Measurements from ENCODE around the gene FAR1.

FAR1 gene

GRCh38 chr11:13674799-13675509 is 6.5 kb downstream of the FAR1 start:
- Histone ChIP-seq H3K9ac (ENCODE audit: low read length) (no peak overlapping the region), H3K27me3 (ENCODE audit: control insufficient read depth, insufficient read depth, low read length) (no peaks in the 10 kb centered on the region), H3K9me3 (ENCODE audit: control insufficient read depth, low read depth, low read length) (no peaks in the 10 kb centered on the region), H3K27ac (ENCODE audit: low read length) (no peak overlapping the region), H3K36me3 (ENCODE audit: control insufficient read depth, low read depth, low read length) (no peaks in the 10 kb centered on the region), H3K4me3 (ENCODE audit: low read length) (no peak overlapping the region), H3K4me1 (ENCODE audit: control insufficient read depth, low read depth, low read length) (peaks cover 23% of the 10 kb centered on the region)

- Histone ChIP-seq H3K27ac (ENCODE audit: low read length) (no peak overlapping the region), H3K4me3 (ENCODE audit: low read length) (no peak overlapping the region), H3K9ac (ENCODE audit: low read length) (no peak overlapping the region), H3K27me3 (ENCODE audit: control insufficient read depth, insufficient read depth, low read length) (no peaks in the 10 kb centered on the region), H3K9me3 (ENCODE audit: control insufficient read depth, low read depth, low read length) (no peaks in the 10 kb centered on the region), H3K4me1 (ENCODE audit: control insufficient read depth, low read depth, low read length) (peaks cover 27% of the 10 kb centered on the region), H3K36me3 (ENCODE audit: control insufficient read depth, low read depth, low read length) (no peaks in the 10 kb centered on the region)
Observed at GRCh38 chr11:13676576-13676975, 8.1 kb downstream of the FAR1 start.

GRCh38 chr11:13679768-13680167 is 11.3 kb downstream of the FAR1 start:
- no peak overlapping the region for H3K27ac ChIP-seq (ENCODE audit: low read length)
- H3K36me3 ChIP-seq (ENCODE audit: control insufficient read depth, low read depth, low read length), result no peaks in the 10 kb centered on the region
- no peaks in the 10 kb centered on the region for H3K27me3 ChIP-seq (ENCODE audit: control insufficient read depth, insufficient read depth, low read length)
- no peak overlapping the region for H3K9ac ChIP-seq (ENCODE audit: low read length)
- peaks cover 29% of the 10 kb centered on the region for H3K4me1 ChIP-seq (ENCODE audit: control insufficient read depth, low read depth, low read length)
- no peak overlapping the region for H3K4me3 ChIP-seq (ENCODE audit: low read length)
- H3K9me3 ChIP-seq (ENCODE audit: control insufficient read depth, low read depth, low read length), result no peaks in the 10 kb centered on the region

- Histone ChIP-seq H3K36me3 (ENCODE audit: control insufficient read depth, low read depth, low read length) (no peaks in the 10 kb centered on the region), H3K4me1 (ENCODE audit: control insufficient read depth, low read depth, low read length) (peaks cover 39% of the 10 kb centered on the region), H3K9me3 (ENCODE audit: control insufficient read depth, low read depth, low read length) (no peaks in the 10 kb centered on the region), H3K27ac (ENCODE audit: low read length) (no peak overlapping the region), H3K9ac (ENCODE audit: low read length) (no peak overlapping the region), H3K27me3 (ENCODE audit: control insufficient read depth, insufficient read depth, low read length) (no peaks in the 10 kb centered on the region), H3K4me3 (ENCODE audit: low read length) (no peak overlapping the region)
Observed at GRCh38 chr11:13680501-13681264, 12.2 kb downstream of the FAR1 start.

- peaks cover 45% of the 10 kb centered on the region for H3K4me1 ChIP-seq (ENCODE audit: control insufficient read depth, low read depth, low read length)
- no peaks in the 10 kb centered on the region for H3K36me3 ChIP-seq (ENCODE audit: control insufficient read depth, low read depth, low read length)
- H3K9me3 ChIP-seq (ENCODE audit: control insufficient read depth, low read depth, low read length), result no peaks in the 10 kb centered on the region
- no peak overlapping the region for H3K9ac ChIP-seq (ENCODE audit: low read length)
- no peak overlapping the region for H3K4me3 ChIP-seq (ENCODE audit: low read length)
- no peak overlapping the region for H3K27ac ChIP-seq (ENCODE audit: low read length)
- H3K27me3 ChIP-seq (ENCODE audit: control insufficient read depth, insufficient read depth, low read length), result no peaks in the 10 kb centered on the region
Observed at GRCh38 chr11:13681446-13681845, 13.0 kb downstream of the FAR1 start.

- no peak overlapping the region for H3K27ac ChIP-seq (ENCODE audit: low read length)
- no peaks in the 10 kb centered on the region for H3K36me3 ChIP-seq (ENCODE audit: control insufficient read depth, low read depth, low read length)
- no peak overlapping the region for H3K4me3 ChIP-seq (ENCODE audit: low read length)
- no peaks in the 10 kb centered on the region for H3K9me3 ChIP-seq (ENCODE audit: control insufficient read depth, low read depth, low read length)
- no peak overlapping the region for H3K9ac ChIP-seq (ENCODE audit: low read length)
- H3K27me3 ChIP-seq (ENCODE audit: control insufficient read depth, insufficient read depth, low read length), result no peaks in the 10 kb centered on the region
- peaks cover 45% of the 10 kb centered on the region for H3K4me1 ChIP-seq (ENCODE audit: control insufficient read depth, low read depth, low read length)
Observed at GRCh38 chr11:13682212-13682611, 13.7 kb downstream of the FAR1 start.

GRCh38 chr11:13685461-13686108 is 17.1 kb downstream of the FAR1 start:
- H3K4me1 ChIP-seq (ENCODE audit: control insufficient read depth, low read depth, low read length), result peaks cover 21% of the 10 kb centered on the region
- H3K36me3 ChIP-seq (ENCODE audit: control insufficient read depth, low read depth, low read length), result no peaks in the 10 kb centered on the region
- H3K27ac ChIP-seq (ENCODE audit: low read length), result peak overlapping the region; percentile 49
- no peaks in the 10 kb centered on the region for H3K9me3 ChIP-seq (ENCODE audit: control insufficient read depth, low read depth, low read length)
- H3K27me3 ChIP-seq (ENCODE audit: control insufficient read depth, insufficient read depth, low read length), result no peaks in the 10 kb centered on the region
- no peak overlapping the region for H3K4me3 ChIP-seq (ENCODE audit: low read length)
- no peak overlapping the region for H3K9ac ChIP-seq (ENCODE audit: low read length)

- Histone ChIP-seq H3K9me3 (ENCODE audit: control insufficient read depth, low read depth, low read length) (no peaks in the 10 kb centered on the region), H3K36me3 (ENCODE audit: control insufficient read depth, low read depth, low read length) (no peaks in the 10 kb centered on the region), H3K4me1 (ENCODE audit: control insufficient read depth, low read depth, low read length) (peaks cover 21% of the 10 kb centered on the region), H3K4me3 (ENCODE audit: low read length) (no peak overlapping the region), H3K9ac (ENCODE audit: low read length) (no peak overlapping the region), H3K27me3 (ENCODE audit: control insufficient read depth, insufficient read depth, low read length) (no peaks in the 10 kb centered on the region), H3K27ac (ENCODE audit: low read length) (no peak overlapping the region)
Observed at GRCh38 chr11:13686776-13687175, 18.3 kb downstream of the FAR1 start.

- H3K27ac ChIP-seq (ENCODE audit: low read length), result no peak overlapping the region
- H3K4me1 ChIP-seq (ENCODE audit: control insufficient read depth, low read depth, low read length), result peaks cover 21% of the 10 kb centered on the region
- H3K4me3 ChIP-seq (ENCODE audit: low read length), result no peak overlapping the region
- no peaks in the 10 kb centered on the region for H3K36me3 ChIP-seq (ENCODE audit: control insufficient read depth, low read depth, low read length)
- H3K9ac ChIP-seq (ENCODE audit: low read length), result no peak overlapping the region
- H3K9me3 ChIP-seq (ENCODE audit: control insufficient read depth, low read depth, low read length), result no peaks in the 10 kb centered on the region
- H3K27me3 ChIP-seq (ENCODE audit: control insufficient read depth, insufficient read depth, low read length), result no peaks in the 10 kb centered on the region
Observed at GRCh38 chr11:13687271-13687670, 18.8 kb downstream of the FAR1 start.

- H3K9me3 ChIP-seq (ENCODE audit: control insufficient read depth, low read depth, low read length), result no peaks in the 10 kb centered on the region
- no peak overlapping the region for H3K4me3 ChIP-seq (ENCODE audit: low read length)
- peaks cover 9% of the 10 kb centered on the region for H3K36me3 ChIP-seq (ENCODE audit: control insufficient read depth, low read depth, low read length)
- H3K27me3 ChIP-seq (ENCODE audit: control insufficient read depth, insufficient read depth, low read length), result no peaks in the 10 kb centered on the region
- no peak overlapping the region for H3K27ac ChIP-seq (ENCODE audit: low read length)
- H3K4me1 ChIP-seq (ENCODE audit: control insufficient read depth, low read depth, low read length), result no peaks in the 10 kb centered on the region
- H3K9ac ChIP-seq (ENCODE audit: low read length), result no peak overlapping the region
Observed at GRCh38 chr11:13691286-13691899, 22.9 kb downstream of the FAR1 start.

GRCh38 chr11:13692172-13692571 is 23.7 kb downstream of the FAR1 start:
- no peaks in the 10 kb centered on the region for H3K27me3 ChIP-seq (ENCODE audit: control insufficient read depth, insufficient read depth, low read length)
- no peak overlapping the region for H3K9ac ChIP-seq (ENCODE audit: low read length)
- H3K36me3 ChIP-seq (ENCODE audit: control insufficient read depth, low read depth, low read length), result peaks cover 14% of the 10 kb centered on the region
- no peak overlapping the region for H3K27ac ChIP-seq (ENCODE audit: low read length)
- H3K4me1 ChIP-seq (ENCODE audit: control insufficient read depth, low read depth, low read length), result no peaks in the 10 kb centered on the region
- H3K4me3 ChIP-seq (ENCODE audit: low read length), result no peak overlapping the region
- H3K9me3 ChIP-seq (ENCODE audit: control insufficient read depth, low read depth, low read length), result no peaks in the 10 kb centered on the region

Data from iPS-18a (cell line).